Neural cell (in vitro differentiated cells): ENCODE results near the gene ANAPC10. TPM values are rescaled to one million over a fixed set of nuclear protein-coding genes. Genes with fewer than 3 reads are reported as not detected.

Source experiments
- H2AFZ ChIP-seq: fragments of 200-600, 300-800 bp; sonication (generic), shearing (Covaris generic); 2 replicates; pipeline ENCODE4 v1.6.0; 2014; ENCODE audit warnings: low read depth, mild to moderate bottlenecking, antibody characterized with exemption, low read length, moderate library complexity
- H3F3A ChIP-seq: fragments of 200-600 bp; shearing (Covaris generic); 2 replicates; pipeline ENCODE4 v1.6.1; 2016; ENCODE audit warnings: mild to moderate bottlenecking, moderate library complexity, mixed read lengths, antibody characterized with exemption, low read length; ENCODE audit not compliant: insufficient read depth, poor library complexity, severe bottlenecking
- H3K27ac ChIP-seq: fragments of 200-600, 300-800 bp; sonication (generic), shearing (Covaris generic); 2 replicates; pipeline ENCODE4 v1.5.1; 2014; ENCODE audit warnings: mild to moderate bottlenecking, low read length, moderate library complexity
- H3K27me3 ChIP-seq: fragments of 300-800, 200-600 bp; sonication (generic), shearing (Covaris generic); 2 replicates; pipeline ENCODE4 v1.6.0; 2014; ENCODE audit warnings: mild to moderate bottlenecking, low read depth, low read length, moderate library complexity; ENCODE audit not compliant: insufficient read depth
- H3K36me3 ChIP-seq: fragments of 300-800, 200-600 bp; sonication (generic), shearing (Covaris generic); 2 replicates; pipeline ENCODE4 v1.5.1; 2014; ENCODE audit warnings: mild to moderate bottlenecking, antibody characterized with exemption, low read length, moderate library complexity; ENCODE audit not compliant: insufficient read depth
- H3K4me2 ChIP-seq: fragments of 300-800, 200-600 bp; sonication (generic), shearing (Covaris generic); 2 replicates; pipeline ENCODE4 v1.6.0; 2014; ENCODE audit warnings: mild to moderate bottlenecking, low read length
- H3K4me3 ChIP-seq: fragments of 300-800, 200-600 bp; sonication (generic), shearing (Covaris generic); 2 replicates; pipeline ENCODE4 v1.5.1; 2014; ENCODE audit warnings: mild to moderate bottlenecking, low read length, moderate library complexity
- H3K79me2 ChIP-seq: fragments of 200-600 bp; shearing (Covaris generic); replicated peaks from 2 replicates; pipeline ENCODE4 v1.6.0; 2014; ENCODE audit warnings: mild to moderate bottlenecking, low read length, moderate library complexity; ENCODE audit not compliant: insufficient read depth
- H3K9ac ChIP-seq: fragments of 300-800, 200-600 bp; sonication (generic), shearing (Covaris generic); 2 replicates; pipeline ENCODE4 v1.6.1; 2016; ENCODE audit warnings: mild to moderate bottlenecking, low read length, mixed read lengths
- H3K9me2 ChIP-seq: fragments of 200-600 bp; shearing (Covaris generic); 2 replicates; pipeline ENCODE4 v1.6.1; 2016; ENCODE audit warnings: mild to moderate bottlenecking, low read length, mixed read lengths; ENCODE audit not compliant: insufficient read depth
- H3K9me3 ChIP-seq: fragments of 200-600, 300-800 bp; sonication (generic), shearing (Covaris generic); 2 replicates; pipeline ENCODE4 v1.6.1; 2016; ENCODE audit warnings: mild to moderate bottlenecking, mixed run types, low read length, moderate library complexity, mixed read lengths
- H4K20me1 ChIP-seq: fragments of 200-600 bp; shearing (Covaris generic); 2 replicates; pipeline ENCODE4 v1.6.1; 2016; ENCODE audit warnings: mild to moderate bottlenecking, mixed run types; ENCODE audit not compliant: insufficient read depth
- EP300 ChIP-seq: fragments of 450-650 bp; conservative IDR thresholded peaks from 2 replicates; pipeline ENCODE4 v1.6.1; 2014; ENCODE audit warnings: antibody characterized with exemption, mild to moderate bottlenecking, moderate library complexity; ENCODE audit not compliant: poor library complexity, severe bottlenecking
- EZH2 ChIP-seq: fragments of 200-600, 300-800 bp; shearing (Covaris generic), sonication (generic); IDR thresholded peaks from 2 replicates; pipeline ENCODE4 v1.6.1; 2014; ENCODE audit warnings: antibody characterized with exemption, low read length, borderline replicate concordance, mild to moderate bottlenecking; ENCODE audit not compliant: insufficient read depth, poor library complexity, severe bottlenecking
- MXI1 ChIP-seq: fragments of 450-650 bp; conservative IDR thresholded peaks from 2 replicates; pipeline ENCODE4 v1.6.1; 2014; ENCODE audit warnings: antibody characterized with exemption, mild to moderate bottlenecking; ENCODE audit not compliant: poor library complexity, severe bottlenecking
- POLR2AphosphoS5 ChIP-seq: IDR thresholded peaks from 2 replicates; pipeline ENCODE4 v1.6.1; 2012
- RAD21 ChIP-seq: fragments of 450-650 bp; conservative IDR thresholded peaks from 2 replicates; pipeline ENCODE4 v1.6.1; 2014; ENCODE audit warnings: antibody characterized with exemption, mild to moderate bottlenecking, moderate library complexity
- SMC3 ChIP-seq: fragments of 450-650 bp; conservative IDR thresholded peaks from 2 replicates; pipeline ENCODE4 v1.6.1; 2014; ENCODE audit warnings: antibody characterized with exemption, mild to moderate bottlenecking, moderate library complexity; ENCODE audit not compliant: poor library complexity
- TAF1 ChIP-seq: IDR thresholded peaks from 2 replicates; pipeline ENCODE4 v1.6.1; 2012; ENCODE audit warnings: low read depth
- polyA plus RNA-seq: library from polyadenylated mRNA; depleted of rRNA; stranded (reverse); fragments of >200 nt; gene quantifications from 2 replicates; pipeline ENCODE4 v1.2.3, GENCODE V29; 2014
- TF ChIP-seq, protein P1 (sequence below): fragments of 450-650 bp; IDR thresholded peaks from 2 replicates; pipeline ENCODE4 v1.5.1; 2014; ENCODE audit warnings: antibody characterized with exemption, mild to moderate bottlenecking, moderate library complexity; ENCODE audit not compliant: poor library complexity, severe bottlenecking
- TF ChIP-seq, protein P2 (sequence below): IDR thresholded peaks from 2 replicates; pipeline ENCODE4 v1.6.1; 2012; ENCODE audit warnings: borderline replicate concordance

The ANAPC10 gene
- polyA plus RNA-seq, 1 donor from 2014 or later, result 37.7 TPM

- H3K4me2 ChIP-seq, result no peak overlapping the region
- H4K20me1 ChIP-seq, result no peaks in the 10 kb centered on the region
- H3K4me3 ChIP-seq, result no peak overlapping the region
- no peak overlapping the region for H2AFZ ChIP-seq
- no peaks in the 10 kb centered on the region for H3K9me2 ChIP-seq
- H3K27ac ChIP-seq, result no peak overlapping the region
- H3F3A ChIP-seq, result no peaks in the 10 kb centered on the region
- H3K9ac ChIP-seq, result no peak overlapping the region
- no peaks in the 10 kb centered on the region for H3K36me3 ChIP-seq
- H3K79me2 ChIP-seq, result no peaks in the 10 kb centered on the region
- H3K9me3 ChIP-seq, result no peaks in the 10 kb centered on the region
- H3K27me3 ChIP-seq, result no peaks in the 10 kb centered on the region
- TF ChIP-seq SMC3 (no peak), TAF1 (no peak), EP300 (no peak), MXI1 (no peak), POLR2AphosphoS5 (no peak), EZH2 (no peak), RAD21 (no peak)
- TF ChIP-seq, protein P1, sequence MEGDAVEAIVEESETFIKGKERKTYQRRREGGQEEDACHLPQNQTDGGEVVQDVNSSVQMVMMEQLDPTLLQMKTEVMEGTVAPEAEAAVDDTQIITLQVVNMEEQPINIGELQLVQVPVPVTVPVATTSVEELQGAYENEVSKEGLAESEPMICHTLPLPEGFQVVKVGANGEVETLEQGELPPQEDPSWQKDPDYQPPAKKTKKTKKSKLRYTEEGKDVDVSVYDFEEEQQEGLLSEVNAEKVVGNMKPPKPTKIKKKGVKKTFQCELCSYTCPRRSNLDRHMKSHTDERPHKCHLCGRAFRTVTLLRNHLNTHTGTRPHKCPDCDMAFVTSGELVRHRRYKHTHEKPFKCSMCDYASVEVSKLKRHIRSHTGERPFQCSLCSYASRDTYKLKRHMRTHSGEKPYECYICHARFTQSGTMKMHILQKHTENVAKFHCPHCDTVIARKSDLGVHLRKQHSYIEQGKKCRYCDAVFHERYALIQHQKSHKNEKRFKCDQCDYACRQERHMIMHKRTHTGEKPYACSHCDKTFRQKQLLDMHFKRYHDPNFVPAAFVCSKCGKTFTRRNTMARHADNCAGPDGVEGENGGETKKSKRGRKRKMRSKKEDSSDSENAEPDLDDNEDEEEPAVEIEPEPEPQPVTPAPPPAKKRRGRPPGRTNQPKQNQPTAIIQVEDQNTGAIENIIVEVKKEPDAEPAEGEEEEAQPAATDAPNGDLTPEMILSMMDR, result no peak
- TF ChIP-seq, protein P2, sequence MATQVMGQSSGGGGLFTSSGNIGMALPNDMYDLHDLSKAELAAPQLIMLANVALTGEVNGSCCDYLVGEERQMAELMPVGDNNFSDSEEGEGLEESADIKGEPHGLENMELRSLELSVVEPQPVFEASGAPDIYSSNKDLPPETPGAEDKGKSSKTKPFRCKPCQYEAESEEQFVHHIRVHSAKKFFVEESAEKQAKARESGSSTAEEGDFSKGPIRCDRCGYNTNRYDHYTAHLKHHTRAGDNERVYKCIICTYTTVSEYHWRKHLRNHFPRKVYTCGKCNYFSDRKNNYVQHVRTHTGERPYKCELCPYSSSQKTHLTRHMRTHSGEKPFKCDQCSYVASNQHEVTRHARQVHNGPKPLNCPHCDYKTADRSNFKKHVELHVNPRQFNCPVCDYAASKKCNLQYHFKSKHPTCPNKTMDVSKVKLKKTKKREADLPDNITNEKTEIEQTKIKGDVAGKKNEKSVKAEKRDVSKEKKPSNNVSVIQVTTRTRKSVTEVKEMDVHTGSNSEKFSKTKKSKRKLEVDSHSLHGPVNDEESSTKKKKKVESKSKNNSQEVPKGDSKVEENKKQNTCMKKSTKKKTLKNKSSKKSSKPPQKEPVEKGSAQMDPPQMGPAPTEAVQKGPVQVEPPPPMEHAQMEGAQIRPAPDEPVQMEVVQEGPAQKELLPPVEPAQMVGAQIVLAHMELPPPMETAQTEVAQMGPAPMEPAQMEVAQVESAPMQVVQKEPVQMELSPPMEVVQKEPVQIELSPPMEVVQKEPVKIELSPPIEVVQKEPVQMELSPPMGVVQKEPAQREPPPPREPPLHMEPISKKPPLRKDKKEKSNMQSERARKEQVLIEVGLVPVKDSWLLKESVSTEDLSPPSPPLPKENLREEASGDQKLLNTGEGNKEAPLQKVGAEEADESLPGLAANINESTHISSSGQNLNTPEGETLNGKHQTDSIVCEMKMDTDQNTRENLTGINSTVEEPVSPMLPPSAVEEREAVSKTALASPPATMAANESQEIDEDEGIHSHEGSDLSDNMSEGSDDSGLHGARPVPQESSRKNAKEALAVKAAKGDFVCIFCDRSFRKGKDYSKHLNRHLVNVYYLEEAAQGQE, result no peak
Observed at GRCh38 chr4:144985014-144985413, 113.0 kb downstream of the ANAPC10 start.

GRCh38 chr4:144984241-144984640, 113.8 kb downstream of the ANAPC10 start:
- H2AFZ ChIP-seq, result no peak overlapping the region
- H3K79me2 ChIP-seq, result no peaks in the 10 kb centered on the region
- H4K20me1 ChIP-seq, result no peaks in the 10 kb centered on the region
- H3K4me2 ChIP-seq, result no peak overlapping the region
- no peaks in the 10 kb centered on the region for H3K9me2 ChIP-seq
- TF ChIP-seq EP300, result no peak
- no peak for TF ChIP-seq MXI1
- TF ChIP-seq SMC3, result no peak
- TF ChIP-seq, protein P2, result no peak
- TF ChIP-seq, protein P1, result no peak
- no peak for TF ChIP-seq EZH2
- TF ChIP-seq POLR2AphosphoS5, result no peak
- no peak for TF ChIP-seq TAF1
- TF ChIP-seq RAD21, result no peak
- no peaks in the 10 kb centered on the region for H3K36me3 ChIP-seq
- H3K9ac ChIP-seq, result no peak overlapping the region
- no peaks in the 10 kb centered on the region for H3F3A ChIP-seq
- no peak overlapping the region for H3K27ac ChIP-seq
- no peaks in the 10 kb centered on the region for H3K27me3 ChIP-seq
- H3K9me3 ChIP-seq, result no peaks in the 10 kb centered on the region
- no peak overlapping the region for H3K4me3 ChIP-seq
